Measurements from ENCODE around the gene PHC2.
A peak's percentile ranks its signal among the peaks of the same experiment; 100 is the strongest.

The PHC2 gene

DNA sequence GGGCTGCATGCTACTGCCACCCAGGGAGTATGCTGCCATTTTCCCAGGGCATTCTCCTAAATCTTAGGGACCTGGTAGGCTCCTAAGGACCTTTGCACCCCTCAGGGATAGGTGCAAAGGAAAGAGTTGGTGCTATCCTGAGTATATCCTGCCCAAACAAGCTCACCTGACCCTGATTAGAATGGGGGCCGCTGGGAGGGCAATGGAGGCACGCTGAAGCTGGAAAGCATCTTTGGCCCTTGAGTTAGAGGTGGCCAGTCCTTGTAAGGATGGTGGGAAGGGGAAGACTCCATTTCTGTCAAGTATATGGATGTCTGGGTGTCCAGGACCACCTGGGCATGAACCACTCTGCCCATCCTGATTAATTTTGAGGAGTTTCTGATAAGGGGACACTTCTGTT, 61.1 kb downstream of the PHC2 start:
- no peak for DNase-seq (ENCODE audit: low spot score)

GRCh38 chr1:33369081-33369480, 61.8 kb downstream of the PHC2 start:
- DNase-seq (ENCODE audit: low spot score) = no peak

GRCh38 chr1:33368431-33368830, 62.5 kb downstream of the PHC2 start:
- DNase-seq (ENCODE audit: low spot score) = no peak

- DNase-seq (ENCODE audit: low spot score) = peak; percentile 87
Measured at GRCh38 chr1:33367485-33368405, 63.1 kb downstream of the PHC2 start.

DNA sequence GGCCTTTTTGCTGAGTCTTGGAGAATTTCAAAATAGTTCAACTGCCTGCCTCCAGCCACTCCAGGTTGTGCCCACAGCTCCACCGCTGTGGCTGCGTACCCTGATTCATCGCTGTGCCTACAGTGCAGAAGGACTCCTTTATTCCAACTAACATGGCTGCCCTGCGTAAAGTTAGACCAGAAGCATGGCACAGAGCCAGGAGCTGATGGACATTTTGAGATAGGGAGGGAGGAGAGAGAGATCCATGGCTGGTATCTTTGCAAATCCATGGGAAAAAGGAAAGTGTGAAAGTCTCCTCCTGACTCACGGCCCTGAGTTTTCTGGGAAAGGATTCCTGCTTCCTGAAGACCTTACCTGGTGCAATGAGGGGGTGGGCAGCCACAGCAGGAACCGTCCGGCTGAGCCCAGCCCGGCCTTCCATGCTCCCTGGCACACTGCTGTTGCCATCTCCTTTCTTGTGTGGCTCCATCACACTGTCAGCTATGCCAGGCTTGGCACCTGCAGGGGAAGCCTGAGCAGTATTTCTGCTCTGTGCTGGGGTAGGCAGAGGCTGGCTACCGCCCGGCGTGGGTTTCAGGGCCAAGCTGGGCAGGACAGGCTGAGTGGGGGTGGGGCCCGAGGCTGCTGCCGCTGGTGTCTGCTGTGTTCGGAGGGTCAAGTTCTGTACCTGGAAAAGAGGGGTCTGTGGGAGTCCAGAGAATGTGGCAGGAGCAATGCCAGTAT, 64.0 kb downstream of the PHC2 start:
- no peak for DNase-seq (ENCODE audit: low spot score)

GRCh38 chr1:33365560-33365997, 65.3 kb downstream of the PHC2 start:
- DNase-seq (ENCODE audit: low spot score) = peak; percentile 79

DNA sequence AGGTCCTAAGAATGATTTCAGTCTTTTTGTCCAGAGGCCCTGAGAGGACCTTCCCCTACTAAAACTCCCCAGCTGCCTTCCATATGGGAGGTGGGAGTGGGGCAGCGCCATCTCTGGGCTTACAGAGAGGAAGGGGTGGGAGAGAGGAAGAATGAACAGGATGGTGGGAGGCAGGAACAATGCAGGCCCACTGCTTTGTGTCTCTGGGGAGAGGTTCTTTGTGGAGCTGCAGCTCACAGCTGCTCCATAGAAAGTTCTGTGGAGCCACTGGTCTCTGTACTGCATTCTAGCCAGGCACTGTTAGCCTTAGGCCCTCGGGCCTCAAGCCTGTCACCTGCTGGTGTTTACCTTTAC, 66.4 kb downstream of the PHC2 start:
- no peak for DNase-seq (ENCODE audit: low spot score)

DNA sequence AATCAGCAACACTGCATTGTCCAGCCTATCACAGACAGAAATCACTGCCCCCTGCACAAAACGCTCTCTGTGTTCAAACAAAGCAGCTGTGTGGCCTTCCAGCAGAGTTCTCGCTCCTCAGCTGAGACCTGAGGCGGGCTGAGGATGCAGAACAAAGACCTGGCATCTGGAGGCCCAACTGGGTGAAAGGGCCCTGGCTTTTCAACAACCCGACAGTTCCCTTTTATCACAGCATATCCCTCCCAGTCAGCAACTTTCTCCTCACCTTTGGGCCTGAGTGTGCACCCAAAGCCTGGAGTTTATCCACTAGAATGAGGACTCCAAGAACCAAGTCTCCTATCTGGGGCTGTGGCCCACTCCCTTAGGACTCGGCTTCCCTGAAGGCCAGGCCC, 67.4 kb downstream of the PHC2 start:
- no peak for DNase-seq (ENCODE audit: low spot score)

- DNase-seq (ENCODE audit: low spot score) = no peak
Measured at GRCh38 chr1:33363021-33363420, 67.9 kb downstream of the PHC2 start.

DNA sequence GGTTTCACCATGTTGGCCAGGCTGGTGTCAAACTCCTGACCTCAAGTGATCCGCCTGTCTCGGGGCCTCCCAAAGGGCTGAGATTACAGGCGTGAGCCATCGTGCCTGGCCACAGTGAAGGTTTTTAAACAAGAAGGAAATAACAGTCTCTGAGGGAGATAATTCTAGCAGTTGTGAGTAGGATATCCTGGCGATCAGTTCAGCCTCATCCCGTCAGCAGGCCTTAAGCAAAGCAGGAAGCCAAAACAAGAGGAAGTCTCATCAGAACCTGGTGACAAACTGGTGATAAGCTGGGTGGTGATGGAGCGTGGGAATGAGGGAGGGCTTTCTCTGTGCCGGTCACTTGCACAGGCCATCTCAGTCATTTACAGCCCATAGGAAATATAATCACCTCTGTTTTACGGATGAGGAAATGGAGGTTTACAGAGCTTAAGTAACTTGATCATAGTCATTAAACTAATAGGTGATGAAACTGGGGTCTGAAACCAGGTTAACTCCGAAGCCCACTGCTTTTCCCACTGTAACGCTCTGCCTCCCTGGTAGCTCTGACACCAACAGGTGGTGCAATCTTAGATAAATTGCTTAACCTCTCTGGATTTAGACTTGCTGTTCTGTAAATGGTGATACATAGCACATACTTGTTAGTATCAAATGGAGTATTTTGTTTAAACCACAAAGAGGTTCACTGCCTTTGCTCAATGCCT, 69.2 kb downstream of the PHC2 start:
- no peak for DNase-seq (ENCODE audit: low spot score)

- DNase-seq (ENCODE audit: low spot score) = no peak
Measured at GRCh38 chr1:33360367-33360766, 70.5 kb downstream of the PHC2 start.

GRCh38 chr1:33359931-33360330, 71.0 kb downstream of the PHC2 start:
- DNase-seq (ENCODE audit: low spot score) = no peak

GRCh38 chr1:33358795-33359503, 71.9 kb downstream of the PHC2 start:
- no peak for DNase-seq (ENCODE audit: low spot score)

DNA sequence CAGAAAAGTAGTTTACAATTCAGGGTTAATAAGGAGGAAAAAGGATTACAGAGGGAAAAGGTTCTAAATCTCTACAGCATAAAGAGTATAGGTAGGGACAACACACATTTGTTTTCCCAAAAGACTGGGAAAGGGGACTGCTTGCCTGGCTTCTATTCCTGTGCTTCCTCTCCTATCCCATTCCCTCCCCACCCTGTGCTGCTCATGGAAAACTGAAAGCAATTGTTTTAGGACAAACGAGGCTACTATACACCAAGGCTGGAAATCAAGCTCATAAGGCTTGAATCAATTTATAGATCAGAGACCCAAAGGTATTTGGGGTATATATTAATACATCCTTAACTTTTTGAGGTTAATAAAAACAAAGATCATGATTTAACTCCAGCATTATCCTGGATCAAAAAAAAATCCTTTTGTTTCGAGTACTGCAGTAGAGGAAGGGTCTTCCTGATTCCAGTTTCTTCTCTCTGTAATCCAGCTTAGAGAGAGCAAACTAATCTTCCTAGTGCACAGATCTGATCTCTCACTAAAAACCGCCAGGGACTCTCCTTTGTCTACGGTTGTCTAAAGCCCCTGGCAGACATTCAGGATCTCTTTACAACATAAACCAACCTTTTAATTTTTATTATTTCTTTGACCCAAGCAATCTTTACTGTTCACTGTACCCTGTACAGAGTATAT, 72.6 kb downstream of the PHC2 start:
- DNase-seq (ENCODE audit: low spot score) = no peak

DNA sequence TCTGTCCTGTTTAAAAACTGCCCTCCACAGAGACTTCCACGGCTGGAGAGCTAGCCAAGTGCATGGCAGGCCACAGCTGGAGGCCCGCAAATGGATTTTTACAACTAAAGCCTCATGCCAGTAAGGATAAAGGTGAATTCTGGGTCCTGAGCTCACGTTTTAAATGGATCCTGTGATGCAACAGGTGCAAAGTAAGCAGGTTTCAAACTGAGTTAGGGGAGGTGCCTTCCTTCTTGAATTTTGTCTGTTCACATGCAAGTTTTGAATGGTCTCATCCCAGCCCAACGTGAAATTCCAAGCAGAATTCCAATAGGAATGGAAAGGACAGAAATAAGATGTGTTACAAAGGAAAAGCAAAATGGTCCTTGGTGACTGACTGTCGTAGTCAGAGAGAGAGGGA, 73.8 kb downstream of the PHC2 start:
- no peak for DNase-seq (ENCODE audit: low spot score)

- DNase-seq (ENCODE audit: low spot score) = no peak
Measured at GRCh38 chr1:33354707-33355316, 76.1 kb downstream of the PHC2 start.

GRCh38 chr1:33353531-33353930, 77.4 kb downstream of the PHC2 start:
- DNase-seq (ENCODE audit: low spot score) = no peak

GRCh38 chr1:33351281-33351660, 79.6 kb downstream of the PHC2 start:
- DNase-seq (ENCODE audit: low spot score) = no peak

DNA sequence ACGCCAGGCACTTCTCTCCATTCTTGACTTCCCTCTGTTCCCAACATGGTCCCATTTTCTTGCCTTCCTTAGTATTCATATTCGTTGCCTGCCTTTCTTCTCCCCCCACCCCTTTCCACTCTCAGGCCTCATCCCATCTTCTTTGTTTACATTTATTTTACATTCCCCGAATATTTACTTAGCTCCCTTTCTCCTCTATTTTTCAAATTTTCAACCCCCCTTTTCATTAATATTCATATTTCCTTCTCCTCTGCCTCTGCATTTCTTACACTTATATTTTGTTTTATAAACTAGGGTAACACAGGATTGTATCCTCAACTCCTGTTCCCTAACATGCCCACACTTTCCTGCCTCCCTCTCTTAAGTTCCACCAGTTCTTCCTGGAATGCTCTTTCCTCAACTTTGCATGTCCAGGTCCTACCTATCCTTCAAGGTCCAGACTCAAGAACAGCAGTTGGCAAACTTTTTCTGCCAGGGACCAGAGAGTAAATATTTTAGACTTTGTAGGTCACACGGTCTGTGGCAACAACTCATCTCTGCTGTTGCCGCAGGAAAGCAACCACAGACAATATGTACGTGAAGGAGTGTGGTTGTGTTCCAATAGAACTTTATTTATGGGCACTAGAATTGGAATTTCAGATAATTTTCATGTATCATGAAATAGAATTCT, 80.1 kb downstream of the PHC2 start:
- no peak for DNase-seq (ENCODE audit: low spot score)

DNA sequence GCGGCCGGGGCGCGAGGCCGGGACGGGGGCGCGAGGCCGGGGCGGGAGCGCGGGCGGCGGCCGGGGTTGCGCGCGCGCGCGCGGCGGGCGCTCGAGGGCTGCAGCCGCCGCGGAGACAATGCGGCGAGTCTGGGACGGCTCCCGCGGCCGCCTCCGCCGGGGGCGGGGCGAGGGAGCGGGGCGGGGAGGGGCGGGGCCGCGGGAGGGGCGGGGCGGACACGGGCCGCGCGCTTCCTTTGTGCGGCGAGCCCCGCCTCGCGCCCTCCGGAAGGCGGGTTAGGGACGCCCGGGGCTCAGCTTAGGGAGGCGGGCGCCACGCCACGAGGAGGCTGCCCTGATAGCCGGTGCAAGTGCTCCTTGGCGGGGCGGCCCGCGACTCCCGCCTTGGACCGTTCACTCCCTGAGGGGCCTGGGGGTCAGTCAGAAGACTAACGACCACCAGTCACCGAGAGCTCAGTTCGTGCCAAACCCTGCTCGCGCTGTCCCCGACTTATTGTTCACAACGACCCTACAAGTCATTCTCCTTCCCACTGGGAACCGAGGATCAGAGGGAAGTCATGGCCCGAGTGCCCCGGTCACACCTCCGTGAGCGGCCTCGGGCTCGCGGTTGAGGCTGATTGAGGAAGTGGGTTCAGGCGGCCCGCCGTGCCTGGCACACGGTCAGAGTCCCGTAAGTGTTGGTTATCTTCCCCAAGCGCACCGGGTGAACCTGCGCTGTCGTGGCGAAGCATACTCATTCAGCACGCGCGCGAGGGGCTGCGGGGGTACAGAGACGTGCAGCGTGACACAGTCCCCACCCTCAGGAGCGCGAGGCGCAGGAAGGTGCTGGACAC, 80.9 kb downstream of the PHC2 start:
- DNase-seq (ENCODE audit: low spot score) = peak; percentile 94
